GM12872 (cell line): Measurements from ENCODE around the gene STAG1.

ENCODE experiments used
- CTCF ChIP-seq: IDR thresholded peaks from 3 replicates; pipeline ENCODE4 v1.5.1; 2011; ENCODE audit warnings: low read depth, mild to moderate bottlenecking, low read length, moderate library complexity; ENCODE audit not compliant: insufficient read depth

Gene STAG1

GRCh38 chr3:136617198-136617597 is 135.0 kb downstream of the STAG1 start:
- no peak for TF ChIP-seq CTCF

GRCh38 chr3:136612512-136612911 is 139.7 kb downstream of the STAG1 start:
- no peak for TF ChIP-seq CTCF

GRCh38 chr3:136606990-136607389 is 145.2 kb downstream of the STAG1 start:
- TF ChIP-seq CTCF: no peak

GRCh38 chr3:136604961-136605360 is 147.2 kb downstream of the STAG1 start:
- no peak for TF ChIP-seq CTCF

- no peak for TF ChIP-seq CTCF
Measured at GRCh38 chr3:136602818-136603217, 149.4 kb downstream of the STAG1 start.

- no peak for TF ChIP-seq CTCF
Measured at GRCh38 chr3:136595913-136596697, 156.1 kb downstream of the STAG1 start.

- TF ChIP-seq CTCF: no peak
Measured at GRCh38 chr3:136586580-136586979, 165.6 kb downstream of the STAG1 start.
